ENCODE data around the gene HSPA1A.

The HSPA1A gene

DNA sequence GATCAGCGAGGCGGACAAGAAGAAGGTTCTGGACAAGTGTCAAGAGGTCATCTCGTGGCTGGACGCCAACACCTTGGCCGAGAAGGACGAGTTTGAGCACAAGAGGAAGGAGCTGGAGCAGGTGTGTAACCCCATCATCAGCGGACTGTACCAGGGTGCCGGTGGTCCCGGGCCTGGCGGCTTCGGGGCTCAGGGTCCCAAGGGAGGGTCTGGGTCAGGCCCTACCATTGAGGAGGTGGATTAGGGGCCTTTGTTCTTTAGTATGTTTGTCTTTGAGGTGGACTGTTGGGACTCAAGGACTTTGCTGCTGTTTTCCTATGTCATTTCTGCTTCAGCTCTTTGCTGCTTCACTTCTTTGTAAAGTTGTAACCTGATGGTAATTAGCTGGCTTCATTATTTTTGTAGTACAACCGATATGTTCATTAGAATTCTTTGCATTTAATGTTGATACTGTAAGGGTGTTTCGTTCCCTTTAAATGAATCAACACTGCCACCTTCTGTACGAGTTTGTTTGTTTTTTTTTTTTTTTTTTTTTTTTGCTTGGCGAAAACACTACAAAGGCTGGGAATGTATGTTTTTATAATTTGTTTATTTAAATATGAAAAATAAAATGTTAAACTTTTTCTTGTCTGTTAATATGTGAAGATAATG, 14.4 kb downstream of the HSPA1A start:
- peaks cover 56% of the 10 kb centered on the region for H3K79me2 ChIP-seq (ENCODE audit: control insufficient read depth, low read length)
- H3K4me1 ChIP-seq (ENCODE audit: control insufficient read depth, low read length): peaks cover 63% of the 10 kb centered on the region
- no peaks in the 10 kb centered on the region for H3K9me3 ChIP-seq (ENCODE audit: control insufficient read depth, insufficient read depth, low read length)
- no peaks in the 10 kb centered on the region for H3K27me3 ChIP-seq (ENCODE audit: control insufficient read depth, low read length)
- H3F3A ChIP-seq (ENCODE audit: control insufficient read depth, insufficient read depth): peaks cover 32% of the 10 kb centered on the region
- peak overlapping the region; percentile 71 for H3K27ac ChIP-seq (ENCODE audit: low read depth, low read length)
- peak; percentile 56 for TF ChIP-seq CTCF (IDR thresholded peaks at IDR 0.05; ENCODE audit: low read depth, low read length, poor library complexity, severe bottlenecking)
- TF ChIP-seq EZH2phosphoT487 (IDR thresholded peaks at IDR 0.05; ENCODE audit: borderline replicate concordance, low read length): no peak
- H3K4me2 ChIP-seq (ENCODE audit: low read length): peak overlapping the region; percentile 69
- H4K20me1 ChIP-seq (ENCODE audit: control insufficient read depth, insufficient read depth, low read depth, low read length): no peaks in the 10 kb centered on the region
- no peaks in the 10 kb centered on the region for H3K9me2 ChIP-seq (replicated peaks; ENCODE audit: control insufficient read depth, low read length)
- peaks cover 10% of the 10 kb centered on the region for H3K36me3 ChIP-seq (ENCODE audit: control insufficient read depth, low read length)
- peak overlapping the region; percentile 74 for H3K4me3 ChIP-seq (ENCODE audit: low read length)

DNA sequence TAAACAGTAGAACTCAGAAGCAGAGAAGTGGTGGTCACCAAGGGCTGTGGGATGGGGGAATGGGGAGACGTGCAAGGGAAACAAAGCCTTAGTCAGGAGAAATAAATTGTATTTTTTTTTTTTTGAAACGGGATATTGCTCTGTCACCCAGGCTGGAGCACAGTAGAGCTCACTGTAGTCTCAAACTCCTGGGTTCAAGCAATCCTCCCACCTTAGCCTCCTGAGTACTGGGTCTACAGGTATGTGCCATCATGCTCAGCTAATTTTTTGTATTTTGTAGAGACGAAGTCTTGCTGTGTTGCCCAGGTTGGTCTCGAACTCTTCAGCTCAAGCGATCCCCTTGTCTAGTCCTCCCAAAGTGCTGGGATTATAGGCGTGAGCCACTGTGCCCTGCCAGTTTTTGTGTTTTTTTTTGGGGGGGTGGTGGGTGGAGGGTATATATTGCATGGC, 15.6 kb downstream of the HSPA1A start:
- peak overlapping the region; percentile 74 for H3K4me3 ChIP-seq (ENCODE audit: low read length)
- H3K9me3 ChIP-seq (ENCODE audit: control insufficient read depth, insufficient read depth, low read length): no peaks in the 10 kb centered on the region
- H3K27me3 ChIP-seq (ENCODE audit: control insufficient read depth, low read length): no peaks in the 10 kb centered on the region
- H3K4me1 ChIP-seq (ENCODE audit: control insufficient read depth, low read length): peaks cover 54% of the 10 kb centered on the region
- H3K27ac ChIP-seq (ENCODE audit: low read depth, low read length): peak overlapping the region; percentile 71
- H3K79me2 ChIP-seq (ENCODE audit: control insufficient read depth, low read length): peaks cover 68% of the 10 kb centered on the region
- no peaks in the 10 kb centered on the region for H3K9me2 ChIP-seq (replicated peaks; ENCODE audit: control insufficient read depth, low read length)
- peaks cover 39% of the 10 kb centered on the region for H3F3A ChIP-seq (ENCODE audit: control insufficient read depth, insufficient read depth)
- H3K4me2 ChIP-seq (ENCODE audit: low read length): peak overlapping the region; percentile 69
- peaks cover 21% of the 10 kb centered on the region for H3K36me3 ChIP-seq (ENCODE audit: control insufficient read depth, low read length)
- H4K20me1 ChIP-seq (ENCODE audit: control insufficient read depth, insufficient read depth, low read depth, low read length): no peaks in the 10 kb centered on the region
- TF ChIP-seq EZH2phosphoT487 (IDR thresholded peaks at IDR 0.05; ENCODE audit: borderline replicate concordance, low read length): no peak
- no peak for TF ChIP-seq CTCF (IDR thresholded peaks at IDR 0.05; ENCODE audit: low read depth, low read length, poor library complexity, severe bottlenecking)

GRCh38 chr6:31831350-31832215, 16.2 kb downstream of the HSPA1A start:
- Histone ChIP-seq H3K4me3 (ENCODE audit: low read length) (peak overlapping the region; percentile 74), H3K79me2 (ENCODE audit: control insufficient read depth, low read length) (peaks cover 72% of the 10 kb centered on the region), H3K9me3 (ENCODE audit: control insufficient read depth, insufficient read depth, low read length) (no peaks in the 10 kb centered on the region), H3K4me2 (ENCODE audit: low read length) (peak overlapping the region; percentile 69), H3K27ac (ENCODE audit: low read depth, low read length) (0 out of 2 replicates have a peak overlapping the region, but pooled peaks have one; percentile 71), H3F3A (ENCODE audit: control insufficient read depth, insufficient read depth) (peaks cover 42% of the 10 kb centered on the region), H3K27me3 (ENCODE audit: control insufficient read depth, low read length) (no peaks in the 10 kb centered on the region), H3K4me1 (ENCODE audit: control insufficient read depth, low read length) (peaks cover 49% of the 10 kb centered on the region), H4K20me1 (ENCODE audit: control insufficient read depth, insufficient read depth, low read depth, low read length) (no peaks in the 10 kb centered on the region), H3K9me2 (replicated peaks; ENCODE audit: control insufficient read depth, low read length) (no peaks in the 10 kb centered on the region), H3K36me3 (ENCODE audit: control insufficient read depth, low read length) (peaks cover 28% of the 10 kb centered on the region)
- TF ChIP-seq EZH2phosphoT487 (IDR thresholded peaks at IDR 0.05; ENCODE audit: borderline replicate concordance, low read length): no peak
- TF ChIP-seq CTCF (IDR thresholded peaks at IDR 0.05; ENCODE audit: low read depth, low read length, poor library complexity, severe bottlenecking): no peak

All from DOHH2 (cell line).